Adrenal gland (tissue), 12 donors: ENCODE data around the gene PIK3R4. TPM values are rescaled to one million over a fixed set of nuclear protein-coding genes. Genes with fewer than 3 reads are reported as not detected.

ENCODE experiments used
- DNase-seq, 7 donors: peaks; one replicate each; pipeline ENCODE4 v3.0.0-alpha.2; 2019 to 2020
- H3K27ac ChIP-seq, 5 donors: fragments of 200-600 bp; sonication (generic) in 4 of 5; 1 replicate in 3 of 5; 2 replicates in 2 of 5; pipeline versions ENCODE4 v1.5.1 to v1.8.0; 2016 to 2020; ENCODE audit warnings: mild to moderate bottlenecking in 1 of 5
- H3K27me3 ChIP-seq: fragments of 200-600 bp; 2 replicates; pipeline ENCODE4 v1.8.0; 2021
- H3K36me3 ChIP-seq, 2 donors: fragments of 200-600 bp; replicated peaks in 1 of 2; 1 replicate in 1 of 2; 2 replicates in 1 of 2; pipeline versions ENCODE4 v1.5.1 to v1.8.0; 2018 to 2022
- H3K4me1 ChIP-seq, 2 donors: fragments of 200-600 bp; replicated peaks in 1 of 2; 1 replicate in 1 of 2; 2 replicates in 1 of 2; pipeline versions ENCODE4 v1.5.1 to v1.8.0; 2018 to 2021
- H3K4me3 ChIP-seq, 4 donors: fragments of 200-600 bp; sonication (generic) in 3 of 4; one replicate each; pipeline ENCODE4 v1.5.1; 2016 to 2018
- H3K9me3 ChIP-seq, 3 donors: fragments of 200-600 bp; sonication (generic) in 1 of 3; replicated peaks in 1 of 3; 1 replicate in 2 of 3; 2 replicates in 1 of 3; pipeline versions ENCODE4 v1.5.1 to v1.8.0; 2016 to 2021
- CTCF ChIP-seq, 6 experiments: fragments of 450-650 bp in 4 of 6; fragments of 200-600 bp in 2 of 6; sonication (generic) in 1 of 6; IDR thresholded peaks; 1 replicate in 5 of 6; 2 replicates in 1 of 6; pipeline versions ENCODE4 v1.5.1 to v1.8.0; 2016 to 2021; ENCODE audit warnings: antibody characterized with exemption in 6 of 6, mild to moderate bottlenecking in 2 of 6, moderate library complexity in 1 of 6
- POLR2A ChIP-seq, 2 donors: fragments of 450-650 bp; IDR thresholded peaks; one replicate each; pipeline ENCODE4 v1.6.1; 2017; ENCODE audit warnings: antibody characterized with exemption in 2 of 2, mild to moderate bottlenecking in 2 of 2, moderate library complexity in 1 of 2
- WGBS, 4 donors: extraction: QIAGEN DNeasy Blood & Tissue Kit in 2 of 4; methylation state at CpG; one replicate each; pipeline versions ENCODE4 v1.1.5 to v1.1.7; 2013 to 2017; 5-methylcytosine and 5-hydroxymethylcytosine counted together
- intact Hi-C, 2 donors: fragments of 100-400 bp; cut with DNase I; formaldehyde crosslinking; loops; one replicate each; pipeline versions ENCODE4 v1.14.1 to v1.15.0; 2022 to 2023
- polyA plus RNA-seq, 3 donors: library from polyadenylated mRNA; stranded (reverse); fragments of 200-250 nt in 2 of 3; fragments of 350-450 nt in 1 of 3; fragmentation: Illumina TruSeq in 1 of 3; extraction: RNeasy Lipid Tissue Mini Kit (QIAGEN cat#74804) in 1 of 3; gene quantifications; one replicate each; pipeline ENCODE4 v1.2.3, GENCODE V29; 2013 to 2014
- total RNA-seq, 9 donors: library from RNA; depleted of rRNA in 4 of 9; stranded (reverse); fragments of >200 nt in 4 of 9; fragments of 120-200 nt in 1 of 9; fragmentation: NEBNext Ultra II Directional in 1 of 9; extraction: Animal tissue kit (Norgen Biotek cat#: 25700) in 1 of 9; gene quantifications; one replicate each; pipeline versions ENCODE4 v1.1.0 to v1.2.4, GENCODE V29; 2013 to 2023
- donor health status: healthy with polysubstance abuse.
- donor health status: Bipolar disorder and iron deficiency.
- donor health status: DM: yes; HTN: yes; CAD: no.
- donor health status: DM: no; HTN: no; CAD: no.
- donor health status: DM: no; HTN: no; CAD: no.
- donor health status: DM: yes; HTN: yes; CAD: no.

PIK3R4 gene
- total and polyA plus RNA-seq, 12 donors: 25.2 to 66.4 (median 29.6) TPM

DNA sequence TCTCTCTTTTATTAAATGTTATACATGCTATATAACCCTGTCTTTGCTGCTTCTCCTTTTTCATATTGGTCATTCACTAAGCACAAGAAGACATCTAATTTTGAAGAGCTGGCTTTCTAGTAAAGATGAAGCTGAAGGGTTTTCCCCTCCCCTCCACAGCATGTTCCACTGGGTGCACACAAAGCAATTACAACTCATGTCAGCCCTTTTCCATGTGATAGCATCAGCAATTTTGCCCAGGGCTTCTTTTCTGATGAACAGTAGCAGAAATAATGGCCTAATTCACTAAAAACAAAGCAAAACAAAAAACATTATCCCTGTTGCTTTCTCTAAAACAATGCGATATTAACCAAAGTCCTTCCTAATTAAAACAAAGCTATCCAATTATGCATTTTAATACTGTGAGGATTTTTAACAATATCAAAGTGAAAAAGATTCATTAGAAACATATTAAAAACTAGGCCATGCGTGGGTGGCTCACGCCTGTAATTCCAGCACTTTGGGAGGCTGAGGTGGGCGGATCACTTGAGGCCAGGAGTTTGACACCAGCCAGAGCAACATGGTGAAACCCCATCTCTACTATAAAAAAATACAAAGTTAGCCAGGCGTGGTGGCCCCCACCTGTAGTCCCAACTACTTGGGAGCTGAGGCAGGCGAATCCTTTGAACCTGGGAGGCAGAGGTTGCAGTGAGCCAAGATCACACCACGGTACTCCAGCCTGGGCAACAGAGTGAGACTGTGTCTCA lies 12.2 kb upstream of the PIK3R4 start:
- Histone ChIP-seq H3K4me1 (no peaks in the 10 kb centered on the region), H3K4me3 (no peak overlapping the region), H3K9me3 (no peaks in the 10 kb centered on the region), H3K36me3 (no peaks in the 10 kb centered on the region), H3K27ac (no peak overlapping the region), H3K27me3 (no peaks in the 10 kb centered on the region)
- WGBS, 4 donors: 71 to 82% (median 74%) methylated on average over 7 of the region's 7 CpGs
- no peak for DNase-seq
- intact Hi-C loops: loop anchor here in 1 of 2 donors (5.0 kb wide), 1 partner anchor 134 kb away; the partner anchor contains the start of gene ATP2C1
- no peak for TF ChIP-seq CTCF (IDR thresholded peaks at IDR 0.05)
- no peak for TF ChIP-seq POLR2A (IDR thresholded peaks at IDR 0.05)

- no peaks in the 10 kb centered on the region for H3K4me1 ChIP-seq
- no peak for DNase-seq
- no peaks in the 10 kb centered on the region for H3K9me3 ChIP-seq
- H3K27ac ChIP-seq: no peak overlapping the region
- 79 to 90% (median 83%) methylated on average over 3 of the region's 3 CpGs for WGBS, 4 donors
- H3K36me3 ChIP-seq: no peaks in the 10 kb centered on the region
- intact Hi-C loops: loop anchor here in 1 of 2 donors (5.0 kb wide), 1 partner anchor 135 kb away; the partner anchor contains the start of gene ATP2C1
- TF ChIP-seq POLR2A (IDR thresholded peaks at IDR 0.05) (no peak), CTCF (IDR thresholded peaks at IDR 0.05) (no peak)
- no peak overlapping the region for H3K4me3 ChIP-seq
- H3K27me3 ChIP-seq: no peaks in the 10 kb centered on the region
These were observed 11.1 kb upstream of the PIK3R4 start for GRCh38 chr3:130757611-130758150.

- 73 to 85% (median 83%) methylated on average over 5 of the region's 5 CpGs for WGBS, 4 donors
- DNase-seq: no peak
- TF ChIP-seq CTCF (IDR thresholded peaks at IDR 0.05) (no peak), POLR2A (IDR thresholded peaks at IDR 0.05) (no peak)
- Histone ChIP-seq H3K27ac (no peak overlapping the region), H3K27me3 (no peaks in the 10 kb centered on the region), H3K9me3 (no peaks in the 10 kb centered on the region), H3K36me3 (no peaks in the 10 kb centered on the region), H3K4me1 (no peaks in the 10 kb centered on the region), H3K4me3 (no peak overlapping the region)
- intact Hi-C loops: loop anchor here in 1 of 2 donors (5.0 kb wide), 1 partner anchor 137 kb away; the partner anchor contains the start of gene ATP2C1
These were observed 9.0 kb upstream of the PIK3R4 start for GRCh38 chr3:130755666-130756065.

- Histone ChIP-seq H3K36me3 (peaks cover 0 to 7% of the 10 kb centered on the region in 2 donors), H3K4me1 (peaks cover 6 to 19% of the 10 kb centered on the region in 2 donors), H3K27ac (no peak overlapping the region), H3K9me3 (no peaks in the 10 kb centered on the region), H3K4me3 (no peak overlapping the region), H3K27me3 (no peaks in the 10 kb centered on the region)
- intact Hi-C loops: no loop called here
- no peak for DNase-seq
- 44 to 60% (median 55%) methylated on average over 1 of the region's 1 CpG for WGBS, 4 donors
- TF ChIP-seq POLR2A (IDR thresholded peaks at IDR 0.05) (no peak), CTCF (IDR thresholded peaks at IDR 0.05) (no peak)
These were observed 2.4 kb upstream of the PIK3R4 start for GRCh38 chr3:130748981-130749380.
